ENCODE data around the gene COL10A1.

- TF ChIP-seq SP7 (tag by site-specific recombination; IDR thresholded peaks at IDR 0.05) (no peak), ZNF311 (tag by site-specific recombination; IDR thresholded peaks at IDR 0.05; ENCODE audit: borderline replicate concordance) (no peak), ZBTB8A (tag by site-specific recombination; IDR thresholded peaks at IDR 0.05) (no peak), PBX3 (CRISPR knock-in tag; IDR thresholded peaks at IDR 0.05) (no peak), ZNF274 (IDR thresholded peaks at IDR 0.05; ENCODE audit: low read length) (no peak), ZNF274 (tag by site-specific recombination; IDR thresholded peaks at IDR 0.05; ENCODE audit: borderline replicate concordance) (no peak), ZNF518A (tag by site-specific recombination; conservative IDR thresholded peaks at IDR 0.05; ENCODE audit: low read depth) (no peak)
- TF ChIP-seq, protein P1, sequence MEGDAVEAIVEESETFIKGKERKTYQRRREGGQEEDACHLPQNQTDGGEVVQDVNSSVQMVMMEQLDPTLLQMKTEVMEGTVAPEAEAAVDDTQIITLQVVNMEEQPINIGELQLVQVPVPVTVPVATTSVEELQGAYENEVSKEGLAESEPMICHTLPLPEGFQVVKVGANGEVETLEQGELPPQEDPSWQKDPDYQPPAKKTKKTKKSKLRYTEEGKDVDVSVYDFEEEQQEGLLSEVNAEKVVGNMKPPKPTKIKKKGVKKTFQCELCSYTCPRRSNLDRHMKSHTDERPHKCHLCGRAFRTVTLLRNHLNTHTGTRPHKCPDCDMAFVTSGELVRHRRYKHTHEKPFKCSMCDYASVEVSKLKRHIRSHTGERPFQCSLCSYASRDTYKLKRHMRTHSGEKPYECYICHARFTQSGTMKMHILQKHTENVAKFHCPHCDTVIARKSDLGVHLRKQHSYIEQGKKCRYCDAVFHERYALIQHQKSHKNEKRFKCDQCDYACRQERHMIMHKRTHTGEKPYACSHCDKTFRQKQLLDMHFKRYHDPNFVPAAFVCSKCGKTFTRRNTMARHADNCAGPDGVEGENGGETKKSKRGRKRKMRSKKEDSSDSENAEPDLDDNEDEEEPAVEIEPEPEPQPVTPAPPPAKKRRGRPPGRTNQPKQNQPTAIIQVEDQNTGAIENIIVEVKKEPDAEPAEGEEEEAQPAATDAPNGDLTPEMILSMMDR (tag by site-specific recombination; IDR thresholded peaks at IDR 0.05), result no peak
Measured at GRCh38 chr6:116106146-116106545, 19.8 kb downstream of the COL10A1 start.

Data from HEK293 (cell line).